Measurements from ENCODE around the gene ABCC9.
"Not testable (repeated sequence)": the region's sequence is repeated elsewhere in the genome, so short reads cannot be mapped to it uniquely, and the experiment has no call there.

The ABCC9 gene

GRCh38 chr12:21814814-21815213 is 126.4 kb downstream of the ABCC9 start:
- no peak for DNase-seq (ENCODE audit: low spot score)

GRCh38 chr12:21814327-21814726 is 126.9 kb downstream of the ABCC9 start:
- DNase-seq (ENCODE audit: low spot score): no peak

GRCh38 chr12:21813751-21814150 is 127.5 kb downstream of the ABCC9 start:
- no peak for DNase-seq (ENCODE audit: low spot score)

- no peak for DNase-seq (ENCODE audit: low spot score)
These were observed 128.1 kb downstream of the ABCC9 start for GRCh38 chr12:21813125-21813524.

- DNase-seq (ENCODE audit: low spot score): not testable (repeated sequence)
These were observed 128.9 kb downstream of the ABCC9 start for GRCh38 chr12:21812340-21812739.

GRCh38 chr12:21809100-21809499 is 132.1 kb downstream of the ABCC9 start:
- DNase-seq (ENCODE audit: low spot score): no peak

- DNase-seq (ENCODE audit: low spot score): no peak
These were observed 135.0 kb downstream of the ABCC9 start for GRCh38 chr12:21806255-21806654.

- DNase-seq (ENCODE audit: low spot score): no peak
These were observed 139.5 kb downstream of the ABCC9 start for GRCh38 chr12:21801522-21802288.

GRCh38 chr12:21800011-21800410 is 141.2 kb downstream of the ABCC9 start:
- DNase-seq (ENCODE audit: low spot score): no peak

- DNase-seq (ENCODE audit: low spot score): no peak
These were observed 143.7 kb downstream of the ABCC9 start for GRCh38 chr12:21797539-21797938.

GRCh38 chr12:21795648-21796328 is 145.4 kb downstream of the ABCC9 start:
- DNase-seq (ENCODE audit: low spot score): no peak

GRCh38 chr12:21794807-21795595 is 146.2 kb downstream of the ABCC9 start:
- DNase-seq (ENCODE audit: low spot score): not testable (repeated sequence)

GRCh38 chr12:21789687-21790086 is 151.5 kb downstream of the ABCC9 start:
- DNase-seq (ENCODE audit: low spot score): not testable (repeated sequence)

- DNase-seq (ENCODE audit: low spot score): no peak
These were observed 152.9 kb downstream of the ABCC9 start for GRCh38 chr12:21788089-21788983.

GRCh38 chr12:21786041-21786531 is 155.1 kb downstream of the ABCC9 start:
- no peak for DNase-seq (ENCODE audit: low spot score)

GRCh38 chr12:21782723-21783122 is 158.5 kb downstream of the ABCC9 start:
- not testable (repeated sequence) for DNase-seq (ENCODE audit: low spot score)

GRCh38 chr12:21780786-21781185 is 160.4 kb downstream of the ABCC9 start:
- DNase-seq (ENCODE audit: low spot score): no peak

GRCh38 chr12:21776175-21776574 is 165.1 kb downstream of the ABCC9 start:
- DNase-seq (ENCODE audit: low spot score): no peak

- DNase-seq (ENCODE audit: low spot score): no peak
These were observed 165.9 kb downstream of the ABCC9 start for GRCh38 chr12:21775133-21775820.

GRCh38 chr12:21774358-21775132 is 166.7 kb downstream of the ABCC9 start, which contains the start of gene KCNJ8:
TSS of gene KCNJ8 (minus strand) at chr12:21774706. CDS start at chr12:21773616, 1,090 bp downstream.
- no peak for DNase-seq (ENCODE audit: low spot score)
